Measurements from ENCODE around the gene C11orf91. TPM values are rescaled to one million over a fixed set of nuclear protein-coding genes. Genes with fewer than 3 reads are reported as not detected.
"Not testable (repeated sequence)": the region's sequence is repeated elsewhere in the genome, so short reads cannot be mapped to it uniquely, and the experiment has no call there.

The C11orf91 gene
- total RNA-seq, 4 donors from 2014 or later, result not detected

DNA sequence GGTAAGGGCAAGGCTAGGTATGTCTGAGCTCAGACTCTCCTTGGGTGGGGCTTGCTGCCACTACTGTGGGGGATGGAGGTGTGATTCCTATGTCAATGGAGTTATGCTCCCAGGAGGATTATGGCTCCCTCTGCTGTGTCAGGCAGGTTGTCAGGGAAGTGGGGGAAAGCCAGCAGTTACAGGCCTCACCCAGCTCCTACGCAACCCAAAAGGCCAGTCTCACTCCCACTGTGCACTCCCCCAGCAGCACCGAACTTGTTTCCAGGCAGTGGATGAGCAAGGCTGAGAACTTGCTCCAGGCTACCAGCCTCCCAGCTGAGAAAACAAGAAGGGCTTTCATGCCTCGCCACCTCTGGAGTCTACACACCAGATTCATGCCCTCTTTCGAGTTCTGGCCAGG is 18.2 kb downstream of the C11orf91 start:
- H3K36me3 ChIP-seq, result no peaks in the 10 kb centered on the region
- no CpG with 5 or more reads among the region's 4 CpGs for WGBS, 2 donors (ENCODE audit: low coverage in 1 of 2)
- H3K27me3 ChIP-seq, result peaks cover 19% of the 10 kb centered on the region
- peaks cover 0 to 9% (median 0%) of the 10 kb centered on the region in 3 donors for H3K9me3 ChIP-seq
- H3K4me3 ChIP-seq, result no peak overlapping the region
- no peak overlapping the region for H3K27ac ChIP-seq
- ATAC-seq, result no peak
- no peaks in the 10 kb centered on the region for H3K4me1 ChIP-seq
- TF ChIP-seq POLR2A (IDR thresholded peaks at IDR 0.05), result no peak
- TF ChIP-seq EP300 (IDR thresholded peaks at IDR 0.05), result no peak
- TF ChIP-seq, protein P1, sequence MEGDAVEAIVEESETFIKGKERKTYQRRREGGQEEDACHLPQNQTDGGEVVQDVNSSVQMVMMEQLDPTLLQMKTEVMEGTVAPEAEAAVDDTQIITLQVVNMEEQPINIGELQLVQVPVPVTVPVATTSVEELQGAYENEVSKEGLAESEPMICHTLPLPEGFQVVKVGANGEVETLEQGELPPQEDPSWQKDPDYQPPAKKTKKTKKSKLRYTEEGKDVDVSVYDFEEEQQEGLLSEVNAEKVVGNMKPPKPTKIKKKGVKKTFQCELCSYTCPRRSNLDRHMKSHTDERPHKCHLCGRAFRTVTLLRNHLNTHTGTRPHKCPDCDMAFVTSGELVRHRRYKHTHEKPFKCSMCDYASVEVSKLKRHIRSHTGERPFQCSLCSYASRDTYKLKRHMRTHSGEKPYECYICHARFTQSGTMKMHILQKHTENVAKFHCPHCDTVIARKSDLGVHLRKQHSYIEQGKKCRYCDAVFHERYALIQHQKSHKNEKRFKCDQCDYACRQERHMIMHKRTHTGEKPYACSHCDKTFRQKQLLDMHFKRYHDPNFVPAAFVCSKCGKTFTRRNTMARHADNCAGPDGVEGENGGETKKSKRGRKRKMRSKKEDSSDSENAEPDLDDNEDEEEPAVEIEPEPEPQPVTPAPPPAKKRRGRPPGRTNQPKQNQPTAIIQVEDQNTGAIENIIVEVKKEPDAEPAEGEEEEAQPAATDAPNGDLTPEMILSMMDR (IDR thresholded peaks at IDR 0.05), result no peak
- no peak for TF ChIP-seq POLR2AphosphoS5 (IDR thresholded peaks at IDR 0.05)

DNA sequence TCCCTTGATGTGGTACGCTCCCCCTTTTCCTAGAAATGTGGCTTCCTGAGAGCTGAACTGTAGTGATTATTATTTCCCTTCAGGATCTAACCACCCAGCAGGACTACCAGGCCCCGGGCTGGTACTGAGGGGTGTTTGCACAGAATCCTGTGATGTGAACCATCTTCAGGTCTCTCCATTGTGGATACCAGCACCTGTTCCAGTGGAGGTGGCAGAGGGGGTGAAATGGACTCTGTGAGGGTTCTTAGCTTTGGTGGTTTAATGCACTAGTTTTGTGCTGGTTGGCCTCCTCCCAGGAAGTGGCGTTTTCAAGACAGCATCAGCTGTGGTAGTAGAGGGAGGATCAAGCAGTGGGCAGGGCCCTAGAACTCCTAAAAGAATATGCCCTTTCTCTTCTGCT is 18.6 kb downstream of the C11orf91 start:
- Histone ChIP-seq H3K4me3 (no peak overlapping the region), H3K27ac (no peak overlapping the region), H3K27me3 (peaks cover 19% of the 10 kb centered on the region), H3K36me3 (no peaks in the 10 kb centered on the region), H3K9me3 (peaks cover 0 to 11% (median 0%) of the 10 kb centered on the region in 3 donors), H3K4me1 (no peaks in the 10 kb centered on the region)
- TF ChIP-seq, protein P1 (IDR thresholded peaks at IDR 0.05), result no peak
- no peak for TF ChIP-seq POLR2AphosphoS5 (IDR thresholded peaks at IDR 0.05)
- TF ChIP-seq EP300 (IDR thresholded peaks at IDR 0.05), result no peak
- TF ChIP-seq POLR2A (IDR thresholded peaks at IDR 0.05), result no peak
- ATAC-seq, result no peak
- 89% methylated on average over 3 of the region's 3 CpGs; no CpG with 5 or more reads in 1 of the 2 donors for WGBS, 2 donors (ENCODE audit: low coverage in 1 of 2)

DNA sequence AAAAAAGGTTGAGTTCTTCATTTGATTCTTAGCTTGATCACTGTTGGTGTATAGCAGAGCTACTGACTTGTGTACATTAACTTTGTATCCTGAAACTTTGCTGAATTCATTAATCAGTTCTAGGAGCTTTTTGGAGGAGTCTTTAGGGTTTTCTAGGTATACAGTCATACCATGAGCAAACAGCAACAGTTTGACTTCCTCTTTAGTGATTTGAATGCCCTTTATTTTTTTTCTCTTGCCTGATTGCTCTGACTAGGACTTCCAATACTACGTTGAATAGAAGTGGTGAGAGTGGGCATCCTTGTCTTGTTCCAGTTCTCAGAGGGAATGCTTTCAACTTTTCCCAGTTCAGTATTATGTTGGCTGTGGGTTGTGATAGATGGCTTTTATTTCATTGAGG is 22.0 kb downstream of the C11orf91 start:
- H3K36me3 ChIP-seq, ATAC-seq, H3K27ac ChIP-seq, H3K4me1 ChIP-seq, H3K4me3 ChIP-seq: not testable (repeated sequence)
- Histone ChIP-seq H3K27me3 (peaks cover 19% of the 10 kb centered on the region), H3K9me3 (peaks cover 0 to 11% (median 0%) of the 10 kb centered on the region in 3 donors)
- 75 to 100% methylated on average over 1 of the region's 1 CpG for WGBS, 2 donors (ENCODE audit: low coverage in 1 of 2)

DNA sequence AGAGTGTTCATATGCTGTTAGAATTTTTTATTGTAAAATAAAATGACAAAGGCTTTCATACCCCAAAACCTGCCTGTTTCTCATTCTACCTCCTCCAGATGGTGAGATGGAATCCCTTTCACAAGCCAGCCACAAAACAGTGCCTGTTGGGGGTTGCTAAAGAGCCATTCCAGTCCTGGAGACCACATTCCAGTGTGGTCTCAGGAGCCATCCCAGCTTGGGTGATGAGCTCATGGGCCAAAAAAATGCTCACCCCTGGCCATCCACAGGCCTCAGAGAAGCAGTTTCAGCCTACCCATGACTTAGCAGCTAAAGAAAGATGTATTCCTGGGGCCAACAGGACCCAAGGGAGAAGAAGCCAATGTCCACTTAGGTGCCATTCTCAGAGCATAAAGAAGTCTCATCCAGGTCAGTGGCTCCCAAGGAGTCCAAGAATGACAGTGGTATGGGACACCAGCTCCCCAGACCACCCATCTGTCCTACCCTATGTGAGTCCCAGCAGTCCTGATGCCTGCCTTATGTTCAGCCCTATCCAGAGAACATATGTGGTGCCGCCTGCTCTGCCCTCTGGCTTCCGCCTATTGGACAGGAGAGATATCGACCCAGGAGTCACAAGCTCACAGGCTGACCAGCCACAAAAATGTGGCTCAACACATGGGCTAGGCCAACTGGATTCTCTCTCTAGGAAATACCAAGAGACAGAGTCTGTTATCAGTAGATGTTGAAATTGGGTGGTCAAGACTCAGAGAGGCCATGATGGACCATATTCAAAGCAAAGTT is 26.4 kb downstream of the C11orf91 start:
- TF ChIP-seq POLR2AphosphoS5 (IDR thresholded peaks at IDR 0.05) (no peak), POLR2A (IDR thresholded peaks at IDR 0.05) (no peak), EP300 (IDR thresholded peaks at IDR 0.05) (no peak)
- TF ChIP-seq, protein P1 (IDR thresholded peaks at IDR 0.05), result no peak
- H3K9me3 ChIP-seq, result peaks cover 0 to 11% (median 0%) of the 10 kb centered on the region in 3 donors
- no peak overlapping the region for H3K4me3 ChIP-seq
- no peaks in the 10 kb centered on the region for H3K4me1 ChIP-seq
- H3K27ac ChIP-seq, result no peak overlapping the region
- no peaks in the 10 kb centered on the region for H3K27me3 ChIP-seq
- H3K36me3 ChIP-seq, result no peaks in the 10 kb centered on the region
- WGBS, 2 donors (ENCODE audit: low coverage in 1 of 2), result no CpG with 5 or more reads among the region's 3 CpGs
- ATAC-seq, result no peak

DNA sequence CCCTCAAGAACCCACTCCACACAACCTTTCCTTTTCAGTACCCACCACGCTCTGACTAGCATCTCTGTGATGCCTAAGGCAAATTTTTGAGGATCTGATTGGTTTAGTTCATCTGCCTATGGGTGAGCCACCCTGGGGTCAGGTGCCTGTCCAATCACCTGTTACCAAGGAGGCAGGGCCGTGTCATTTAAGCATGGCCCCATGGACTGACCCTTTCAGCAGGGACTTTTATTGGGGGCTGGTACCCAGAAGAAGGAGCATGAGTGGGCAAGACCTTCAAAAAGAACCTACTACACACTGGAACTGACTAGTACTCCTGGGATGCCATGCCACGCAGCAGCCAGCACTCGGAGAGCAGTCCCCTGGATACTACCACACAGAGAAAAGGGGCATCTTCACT is 28.4 kb downstream of the C11orf91 start:
- Histone ChIP-seq H3K4me1 (no peaks in the 10 kb centered on the region), H3K27me3 (no peaks in the 10 kb centered on the region), H3K36me3 (no peaks in the 10 kb centered on the region), H3K27ac (no peak overlapping the region), H3K4me3 (no peak overlapping the region), H3K9me3 (peaks cover 0 to under 1% (median 0%) of the 10 kb centered on the region in 3 donors)
- 83% methylated on average over 1 to 2 of the region's 4 CpGs for WGBS, 2 donors (ENCODE audit: low coverage in 1 of 2)
- ATAC-seq, result no peak
- TF ChIP-seq, protein P1 (IDR thresholded peaks at IDR 0.05), result no peak
- TF ChIP-seq EP300 (IDR thresholded peaks at IDR 0.05) (no peak), POLR2A (IDR thresholded peaks at IDR 0.05) (no peak), POLR2AphosphoS5 (IDR thresholded peaks at IDR 0.05) (no peak)
